Suprapubic skin (tissue), 3 donors: ENCODE data around the gene KYAT1.

Source experiments
- CTCF ChIP-seq, 2 donors: fragments of 200-600 bp in 1 of 2; fragments of 450-650 bp in 1 of 2; sonication (generic) in 1 of 2; IDR thresholded peaks; one replicate each; pipeline ENCODE4 v1.5.1; 2016 to 2019; ENCODE audit warnings: antibody characterized with exemption in 2 of 2, mild to moderate bottlenecking in 1 of 2, moderate library complexity in 1 of 2
- POLR2A ChIP-seq, 2 donors: fragments of 450-650 bp; IDR thresholded peaks; one replicate each; pipeline ENCODE4 v1.6.1; 2017; ENCODE audit warnings: antibody characterized with exemption in 2 of 2, mild to moderate bottlenecking in 2 of 2, moderate library complexity in 2 of 2

GRCh38 chr9:128928624-128929023 is 46.9 kb upstream of the KYAT1 start:
- TF ChIP-seq POLR2A (IDR thresholded peaks at IDR 0.05) (no peak), CTCF (IDR thresholded peaks at IDR 0.05) (no peak)
